NB4 (cell line): ENCODE measurements around the gene RIPK3.

Source experiments
- POLR2A ChIP-seq: IDR thresholded peaks from 2 replicates; pipeline ENCODE4 v1.6.1; 2011; ENCODE audit warnings: mild to moderate bottlenecking; ENCODE audit not compliant: insufficient read length; ENCODE audit errors: extremely low read depth
- TF ChIP-seq, protein P1 (sequence below): IDR thresholded peaks from one replicate; pipeline ENCODE4 v1.5.1; 2012; ENCODE audit warnings: low read depth, low read length

DNA sequence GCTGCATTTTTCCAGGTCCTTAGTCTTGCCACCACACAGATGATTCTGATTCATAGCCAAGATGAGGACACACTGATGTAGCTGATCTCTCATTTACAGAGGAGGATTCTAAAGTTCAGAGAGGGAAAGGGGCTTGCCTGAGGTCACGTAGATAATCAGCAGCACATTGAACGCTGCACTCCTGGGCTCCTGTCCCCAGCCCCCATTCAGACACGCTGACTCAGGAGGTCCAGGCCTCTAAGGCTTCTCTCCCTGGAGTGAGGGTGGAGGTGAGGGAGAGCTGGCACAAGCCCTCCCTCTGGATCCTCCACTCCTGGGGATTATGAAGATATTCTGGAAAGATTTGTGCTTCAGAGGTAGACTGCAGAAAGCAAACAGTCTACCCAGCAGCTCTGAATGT, 38.5 kb upstream of the RIPK3 start:
- TF ChIP-seq, protein P1, sequence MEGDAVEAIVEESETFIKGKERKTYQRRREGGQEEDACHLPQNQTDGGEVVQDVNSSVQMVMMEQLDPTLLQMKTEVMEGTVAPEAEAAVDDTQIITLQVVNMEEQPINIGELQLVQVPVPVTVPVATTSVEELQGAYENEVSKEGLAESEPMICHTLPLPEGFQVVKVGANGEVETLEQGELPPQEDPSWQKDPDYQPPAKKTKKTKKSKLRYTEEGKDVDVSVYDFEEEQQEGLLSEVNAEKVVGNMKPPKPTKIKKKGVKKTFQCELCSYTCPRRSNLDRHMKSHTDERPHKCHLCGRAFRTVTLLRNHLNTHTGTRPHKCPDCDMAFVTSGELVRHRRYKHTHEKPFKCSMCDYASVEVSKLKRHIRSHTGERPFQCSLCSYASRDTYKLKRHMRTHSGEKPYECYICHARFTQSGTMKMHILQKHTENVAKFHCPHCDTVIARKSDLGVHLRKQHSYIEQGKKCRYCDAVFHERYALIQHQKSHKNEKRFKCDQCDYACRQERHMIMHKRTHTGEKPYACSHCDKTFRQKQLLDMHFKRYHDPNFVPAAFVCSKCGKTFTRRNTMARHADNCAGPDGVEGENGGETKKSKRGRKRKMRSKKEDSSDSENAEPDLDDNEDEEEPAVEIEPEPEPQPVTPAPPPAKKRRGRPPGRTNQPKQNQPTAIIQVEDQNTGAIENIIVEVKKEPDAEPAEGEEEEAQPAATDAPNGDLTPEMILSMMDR, result no peak
- TF ChIP-seq POLR2A, result no peak
